ENCODE data around the gene MYH7B. TPM values are rescaled to one million over a fixed set of nuclear protein-coding genes. Genes with fewer than 3 reads are reported as not detected.

Gene MYH7B
- total RNA-seq, 1 experiment from 2014 or later: 0.98 TPM

DNA sequence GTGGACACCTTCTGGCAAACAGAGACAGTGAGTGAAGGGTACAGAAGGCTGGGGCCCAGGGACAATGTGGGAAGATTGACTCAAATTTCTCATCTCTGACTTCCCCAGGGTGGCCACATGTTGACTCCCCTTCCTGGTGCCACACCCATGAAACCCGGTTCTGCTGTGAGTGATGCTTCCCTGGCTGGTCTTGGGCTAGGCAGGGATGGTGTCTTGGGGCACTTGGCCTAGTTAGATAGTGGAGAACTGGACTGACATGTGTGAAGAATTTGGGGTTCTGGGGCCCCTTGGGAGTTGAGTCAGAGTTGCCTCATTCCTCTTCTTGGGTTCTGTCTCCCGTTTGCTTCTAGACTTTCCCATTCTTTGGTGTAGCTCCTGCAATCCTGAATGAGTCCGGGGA, 34.2 kb upstream of the MYH7B start (continued):
- no peak for TF ChIP-seq NR1H2 (CRISPR knock-in tag; IDR thresholded peaks at IDR 0.05)
- no peak for TF ChIP-seq NFYB (CRISPR knock-in tag; conservative IDR thresholded peaks at IDR 0.05; ENCODE audit: low read depth)
- TF ChIP-seq TP53 (CRISPR knock-in tag; IDR thresholded peaks at IDR 0.05): no peak
- TF ChIP-seq, protein P1, sequence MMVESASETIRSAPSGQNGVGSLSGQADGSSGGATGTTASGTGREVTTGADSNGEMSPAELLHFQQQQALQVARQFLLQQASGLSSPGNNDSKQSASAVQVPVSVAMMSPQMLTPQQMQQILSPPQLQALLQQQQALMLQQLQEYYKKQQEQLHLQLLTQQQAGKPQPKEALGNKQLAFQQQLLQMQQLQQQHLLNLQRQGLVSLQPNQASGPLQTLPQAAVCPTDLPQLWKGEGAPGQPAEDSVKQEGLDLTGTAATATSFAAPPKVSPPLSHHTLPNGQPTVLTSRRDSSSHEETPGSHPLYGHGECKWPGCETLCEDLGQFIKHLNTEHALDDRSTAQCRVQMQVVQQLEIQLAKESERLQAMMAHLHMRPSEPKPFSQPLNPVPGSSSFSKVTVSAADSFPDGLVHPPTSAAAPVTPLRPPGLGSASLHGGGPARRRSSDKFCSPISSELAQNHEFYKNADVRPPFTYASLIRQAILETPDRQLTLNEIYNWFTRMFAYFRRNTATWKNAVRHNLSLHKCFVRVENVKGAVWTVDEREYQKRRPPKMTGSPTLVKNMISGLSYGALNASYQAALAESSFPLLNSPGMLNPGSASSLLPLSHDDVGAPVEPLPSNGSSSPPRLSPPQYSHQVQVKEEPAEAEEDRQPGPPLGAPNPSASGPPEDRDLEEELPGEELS (CRISPR knock-in tag; IDR thresholded peaks at IDR 0.05): no peak
- TF ChIP-seq ZNF416 (CRISPR knock-in tag; IDR thresholded peaks at IDR 0.05): no peak
- TF ChIP-seq, protein P2, sequence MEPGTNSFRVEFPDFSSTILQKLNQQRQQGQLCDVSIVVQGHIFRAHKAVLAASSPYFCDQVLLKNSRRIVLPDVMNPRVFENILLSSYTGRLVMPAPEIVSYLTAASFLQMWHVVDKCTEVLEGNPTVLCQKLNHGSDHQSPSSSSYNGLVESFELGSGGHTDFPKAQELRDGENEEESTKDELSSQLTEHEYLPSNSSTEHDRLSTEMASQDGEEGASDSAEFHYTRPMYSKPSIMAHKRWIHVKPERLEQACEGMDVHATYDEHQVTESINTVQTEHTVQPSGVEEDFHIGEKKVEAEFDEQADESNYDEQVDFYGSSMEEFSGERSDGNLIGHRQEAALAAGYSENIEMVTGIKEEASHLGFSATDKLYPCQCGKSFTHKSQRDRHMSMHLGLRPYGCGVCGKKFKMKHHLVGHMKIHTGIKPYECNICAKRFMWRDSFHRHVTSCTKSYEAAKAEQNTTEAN (CRISPR knock-in tag; IDR thresholded peaks at IDR 0.05): no peak

DNA sequence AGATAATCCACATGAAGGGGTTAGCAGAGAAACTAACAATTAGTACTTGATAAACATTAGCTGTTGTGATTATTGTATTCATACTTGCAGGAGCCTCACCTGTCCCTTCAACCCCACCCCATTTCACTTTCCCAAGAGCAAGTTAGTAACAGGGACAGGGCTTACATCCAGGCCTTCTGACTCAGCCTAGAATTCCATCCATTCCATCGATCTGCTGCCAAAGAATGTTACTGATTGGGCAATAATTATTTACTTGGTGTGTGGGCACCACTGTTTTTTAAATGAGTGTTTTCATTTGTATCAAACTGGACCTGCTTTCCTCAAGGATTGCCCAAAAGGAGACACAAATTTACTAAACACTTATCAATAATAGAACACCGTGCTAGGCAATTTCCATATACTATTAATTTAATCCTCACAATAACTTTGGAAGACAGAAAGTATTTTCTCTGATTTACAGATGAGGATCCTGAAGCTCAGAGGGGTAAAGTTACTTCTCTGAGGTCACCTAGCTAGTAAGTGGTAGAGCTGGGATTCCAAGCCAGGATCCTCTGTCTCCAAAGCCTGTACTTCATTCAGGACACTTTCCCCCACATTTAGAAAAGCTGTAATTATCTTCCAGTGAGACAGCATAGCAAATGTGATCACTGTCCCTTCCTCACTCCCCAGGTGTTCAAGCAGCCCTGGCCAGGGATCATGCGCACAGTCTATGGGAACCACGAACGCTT, 32.9 kb upstream of the MYH7B start:
- ATAC-seq (no peak), DNase-seq (ENCODE audit: low spot score) (no peak)
- TF ChIP-seq ZNF396 (CRISPR knock-in tag; IDR thresholded peaks at IDR 0.05; ENCODE audit: borderline replicate concordance) (no peak), JUN (CRISPR knock-in tag; IDR thresholded peaks at IDR 0.05) (no peak), ZBTB21 (CRISPR knock-in tag; IDR thresholded peaks at IDR 0.05; ENCODE audit: borderline replicate concordance) (no peak), RORB (CRISPR knock-in tag; IDR thresholded peaks at IDR 0.05) (no peak), EMX1 (CRISPR knock-in tag; IDR thresholded peaks at IDR 0.05) (no peak)
- Mint-ChIP-seq H3K4me3 (no peak overlapping the region), H3K27ac (no peak overlapping the region), H3K36me3 (peaks cover 33% of the 10 kb centered on the region), H3K9me3 (no peaks in the 10 kb centered on the region), H3K4me1 (no peaks in the 10 kb centered on the region), H3K27me3 (ENCODE audit: low read depth) (no peaks in the 10 kb centered on the region)
- ChIA-PET POLR2A (no interaction called here), CTCF (no interaction called here)

DNA sequence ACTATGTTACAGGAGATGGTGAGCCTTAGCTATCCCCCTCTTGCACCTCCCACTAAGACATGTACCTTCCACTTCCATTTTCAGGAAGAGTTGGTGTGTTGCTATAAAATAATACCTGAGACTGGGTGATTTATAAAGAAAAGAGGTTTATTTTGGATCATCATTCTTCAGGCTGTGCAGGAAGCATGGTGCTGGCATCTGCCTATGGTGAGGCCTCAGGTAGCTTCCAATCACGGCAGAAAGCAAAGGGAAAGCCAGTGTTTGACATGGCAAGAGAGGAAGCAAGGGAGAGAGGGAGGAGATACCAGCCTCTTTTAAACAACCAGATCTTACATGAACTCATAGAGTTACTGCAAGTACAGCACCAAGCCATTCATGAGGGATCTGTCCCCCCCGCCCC, 32.3 kb upstream of the MYH7B start:
- Mint-ChIP-seq H3K36me3 (peaks cover 31% of the 10 kb centered on the region), H3K9me3 (no peaks in the 10 kb centered on the region), H3K27ac (no peak overlapping the region), H3K4me1 (no peaks in the 10 kb centered on the region), H3K4me3 (no peak overlapping the region), H3K27me3 (ENCODE audit: low read depth) (no peaks in the 10 kb centered on the region)
- ATAC-seq: no peak
- no peak for DNase-seq (ENCODE audit: low spot score)
- POLR2A ChIA-PET: no interaction called here
- CTCF ChIA-PET: no interaction called here
- TF ChIP-seq TP53 (CRISPR knock-in tag; IDR thresholded peaks at IDR 0.05) (no peak), TEAD1 (CRISPR knock-in tag; IDR thresholded peaks at IDR 0.05) (no peak), CBFB (CRISPR knock-in tag; IDR thresholded peaks at IDR 0.05; ENCODE audit: low read depth) (no peak), KAT7 (CRISPR knock-in tag; IDR thresholded peaks at IDR 0.05; ENCODE audit: borderline replicate concordance) (no peak), NR2C2 (CRISPR knock-in tag; IDR thresholded peaks at IDR 0.05) (no peak), ZNF138 (CRISPR knock-in tag; conservative IDR thresholded peaks at IDR 0.05) (no peak), ESRRA (CRISPR knock-in tag; IDR thresholded peaks at IDR 0.05; ENCODE audit: borderline replicate concordance) (no peak), OVOL2 (CRISPR knock-in tag; IDR thresholded peaks at IDR 0.05; ENCODE audit: borderline replicate concordance) (no peak), JUN (CRISPR knock-in tag; IDR thresholded peaks at IDR 0.05) (no peak), FOXK1 (CRISPR knock-in tag; IDR thresholded peaks at IDR 0.05) (no peak)
- TF ChIP-seq, protein P3, sequence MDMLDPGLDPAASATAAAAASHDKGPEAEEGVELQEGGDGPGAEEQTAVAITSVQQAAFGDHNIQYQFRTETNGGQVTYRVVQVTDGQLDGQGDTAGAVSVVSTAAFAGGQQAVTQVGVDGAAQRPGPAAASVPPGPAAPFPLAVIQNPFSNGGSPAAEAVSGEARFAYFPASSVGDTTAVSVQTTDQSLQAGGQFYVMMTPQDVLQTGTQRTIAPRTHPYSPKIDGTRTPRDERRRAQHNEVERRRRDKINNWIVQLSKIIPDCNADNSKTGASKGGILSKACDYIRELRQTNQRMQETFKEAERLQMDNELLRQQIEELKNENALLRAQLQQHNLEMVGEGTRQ (CRISPR knock-in tag; IDR thresholded peaks at IDR 0.05): no peak
- TF ChIP-seq, protein P4, sequence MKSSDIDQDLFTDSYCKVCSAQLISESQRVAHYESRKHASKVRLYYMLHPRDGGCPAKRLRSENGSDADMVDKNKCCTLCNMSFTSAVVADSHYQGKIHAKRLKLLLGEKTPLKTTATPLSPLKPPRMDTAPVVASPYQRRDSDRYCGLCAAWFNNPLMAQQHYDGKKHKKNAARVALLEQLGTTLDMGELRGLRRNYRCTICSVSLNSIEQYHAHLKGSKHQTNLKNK (CRISPR knock-in tag; IDR thresholded peaks at IDR 0.05): no peak
- TF ChIP-seq, protein P5, sequence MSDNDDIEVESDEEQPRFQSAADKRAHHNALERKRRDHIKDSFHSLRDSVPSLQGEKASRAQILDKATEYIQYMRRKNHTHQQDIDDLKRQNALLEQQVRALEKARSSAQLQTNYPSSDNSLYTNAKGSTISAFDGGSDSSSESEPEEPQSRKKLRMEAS (CRISPR knock-in tag; IDR thresholded peaks at IDR 0.05): no peak
- TF ChIP-seq, protein P6, sequence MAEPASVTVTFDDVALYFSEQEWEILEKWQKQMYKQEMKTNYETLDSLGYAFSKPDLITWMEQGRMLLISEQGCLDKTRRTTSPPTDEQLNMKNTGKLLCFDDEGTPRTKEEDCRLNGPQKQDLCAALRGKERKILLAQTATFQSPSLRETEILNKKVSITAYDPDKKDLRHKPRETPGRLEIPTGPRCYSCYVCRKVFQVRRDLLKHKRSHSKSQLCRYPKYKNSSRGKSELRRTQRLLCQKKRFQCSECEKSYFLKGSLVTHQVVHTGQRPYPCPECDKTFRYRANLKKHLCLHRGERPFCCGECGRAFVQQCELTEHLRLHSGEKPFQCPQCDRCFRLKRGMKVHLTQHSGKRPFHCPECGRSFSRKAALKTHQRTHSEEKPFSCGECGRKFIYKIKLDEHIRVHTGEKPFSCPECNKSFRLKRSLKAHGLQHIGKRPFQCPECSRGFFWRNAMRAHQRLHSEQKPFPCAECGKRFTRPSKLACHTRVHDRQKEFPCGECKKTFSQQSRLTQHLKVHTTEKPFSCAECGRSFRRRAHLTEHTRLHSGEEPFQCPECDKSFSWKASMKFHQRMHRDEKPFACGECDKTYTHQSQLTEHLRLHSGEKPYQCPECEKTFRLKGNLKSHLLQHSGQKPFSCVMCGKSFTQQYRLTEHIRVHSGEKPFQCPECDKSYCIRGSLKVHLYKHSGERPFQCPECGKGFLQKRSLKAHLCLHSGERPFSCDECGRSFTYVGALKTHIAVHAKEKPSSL (CRISPR knock-in tag; conservative IDR thresholded peaks at IDR 0.05): no peak
- TF ChIP-seq, protein P7, sequence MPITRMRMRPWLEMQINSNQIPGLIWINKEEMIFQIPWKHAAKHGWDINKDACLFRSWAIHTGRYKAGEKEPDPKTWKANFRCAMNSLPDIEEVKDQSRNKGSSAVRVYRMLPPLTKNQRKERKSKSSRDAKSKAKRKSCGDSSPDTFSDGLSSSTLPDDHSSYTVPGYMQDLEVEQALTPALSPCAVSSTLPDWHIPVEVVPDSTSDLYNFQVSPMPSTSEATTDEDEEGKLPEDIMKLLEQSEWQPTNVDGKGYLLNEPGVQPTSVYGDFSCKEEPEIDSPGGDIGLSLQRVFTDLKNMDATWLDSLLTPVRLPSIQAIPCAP (CRISPR knock-in tag; IDR thresholded peaks at IDR 0.05): no peak
- TF ChIP-seq, protein P8, sequence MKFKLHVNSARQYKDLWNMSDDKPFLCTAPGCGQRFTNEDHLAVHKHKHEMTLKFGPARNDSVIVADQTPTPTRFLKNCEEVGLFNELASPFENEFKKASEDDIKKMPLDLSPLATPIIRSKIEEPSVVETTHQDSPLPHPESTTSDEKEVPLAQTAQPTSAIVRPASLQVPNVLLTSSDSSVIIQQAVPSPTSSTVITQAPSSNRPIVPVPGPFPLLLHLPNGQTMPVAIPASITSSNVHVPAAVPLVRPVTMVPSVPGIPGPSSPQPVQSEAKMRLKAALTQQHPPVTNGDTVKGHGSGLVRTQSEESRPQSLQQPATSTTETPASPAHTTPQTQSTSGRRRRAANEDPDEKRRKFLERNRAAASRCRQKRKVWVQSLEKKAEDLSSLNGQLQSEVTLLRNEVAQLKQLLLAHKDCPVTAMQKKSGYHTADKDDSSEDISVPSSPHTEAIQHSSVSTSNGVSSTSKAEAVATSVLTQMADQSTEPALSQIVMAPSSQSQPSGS (CRISPR knock-in tag; IDR thresholded peaks at IDR 0.05; ENCODE audit: borderline replicate concordance, low read depth): no peak

Data from WTC11 (cell line).